IgD-negative memory B cell (primary cell): ENCODE results near the gene CUX1. TPM values are rescaled to one million over a fixed set of nuclear protein-coding genes. Genes with fewer than 3 reads are reported as not detected.
"Not testable (repeated sequence)": the region's sequence is repeated elsewhere in the genome, so short reads cannot be mapped to it uniquely, and the experiment has no call there.

Experiments used
- H3K27ac Mint-ChIP-seq, 3 donors: one replicate each; pipeline ENCODE4 v1.8.0; 2020 to 2022; ENCODE audit warnings: mild to moderate bottlenecking in 3 of 3, mixed read lengths in 3 of 3, moderate library complexity in 1 of 3
- H3K27me3 Mint-ChIP-seq: one replicate; pipeline ENCODE4 v1.8.0; 2021; ENCODE audit warnings: mixed read lengths
- H3K36me3 Mint-ChIP-seq: one replicate; pipeline ENCODE4 v1.8.0; 2020; ENCODE audit warnings: mild to moderate bottlenecking, mixed read lengths
- H3K4me1 Mint-ChIP-seq, 3 donors: one replicate each; pipeline ENCODE4 v1.8.0; 2020 to 2022; ENCODE audit warnings: mixed read lengths in 3 of 3, mild to moderate bottlenecking in 1 of 3
- H3K4me3 Mint-ChIP-seq, 4 donors: one replicate each; pipeline ENCODE4 v1.8.0; 2020 to 2022; ENCODE audit warnings: mild to moderate bottlenecking in 4 of 4, mixed read lengths in 4 of 4, moderate library complexity in 3 of 4
- H3K9me3 Mint-ChIP-seq, 3 donors: one replicate each; pipeline ENCODE4 v1.8.0; 2020 to 2021; ENCODE audit warnings: mixed read lengths in 3 of 3, mild to moderate bottlenecking in 1 of 3
- polyA plus RNA-seq: library from polyadenylated mRNA; unstranded; fragments of 300-500 nt; fragmentation: Illumina TruSeq; gene quantifications from one replicate; pipeline ENCODE4 v1.2.3, GENCODE V29; 2021

The CUX1 gene
- polyA plus RNA-seq, 1 donor from 2014 or later = 22.2 TPM

DNA sequence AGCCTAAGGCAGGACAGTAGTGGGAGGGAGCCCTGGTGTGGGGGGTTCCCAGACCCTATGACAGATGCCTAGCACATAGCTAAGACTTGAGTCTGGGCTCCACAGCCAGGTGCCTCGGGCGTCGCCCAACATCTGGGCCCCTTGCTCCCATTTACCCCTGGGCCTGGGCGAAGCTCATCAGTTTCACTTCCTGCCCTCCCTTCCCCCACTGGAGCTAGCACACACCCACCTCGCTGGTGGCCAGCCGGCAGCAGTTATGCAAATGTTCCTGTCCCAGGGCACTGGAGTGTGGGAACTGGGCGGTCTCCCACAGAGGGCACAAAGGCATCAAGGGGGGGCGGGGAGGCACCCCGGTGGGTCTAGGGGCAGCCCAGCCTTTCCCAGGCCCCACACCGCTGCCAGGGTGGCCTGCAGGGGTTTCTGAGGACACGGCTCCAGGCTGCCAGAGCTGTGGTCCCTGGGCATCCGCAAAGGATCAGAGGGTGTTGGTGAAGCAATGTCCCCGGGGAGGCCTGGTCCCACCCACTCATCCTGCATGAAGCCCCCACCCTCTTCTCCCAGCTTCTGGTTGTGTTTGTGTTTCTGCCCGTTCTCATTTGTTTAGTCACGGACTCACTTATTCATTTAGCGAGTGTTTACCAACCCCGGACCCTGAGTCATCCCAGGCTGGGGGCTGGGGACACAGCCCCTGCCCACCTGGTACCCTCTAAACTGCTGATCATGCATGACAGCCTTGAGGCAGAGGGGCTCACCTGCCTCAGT lies 489.7 kb downstream of the CUX1 start:
- peak overlapping the region; percentile 95 to 99 (median 98) for H3K27ac Mint-ChIP-seq
- peaks cover 27 to 44% (median 36%) of the 10 kb centered on the region in 3 donors for H3K4me1 Mint-ChIP-seq
- H3K9me3 Mint-ChIP-seq = no peaks in the 10 kb centered on the region
- peak overlapping the region; percentile 77 to 94 (median 83) for H3K4me3 Mint-ChIP-seq
- peaks cover 1% of the 10 kb centered on the region for H3K36me3 Mint-ChIP-seq
- H3K27me3 Mint-ChIP-seq = no peaks in the 10 kb centered on the region

DNA sequence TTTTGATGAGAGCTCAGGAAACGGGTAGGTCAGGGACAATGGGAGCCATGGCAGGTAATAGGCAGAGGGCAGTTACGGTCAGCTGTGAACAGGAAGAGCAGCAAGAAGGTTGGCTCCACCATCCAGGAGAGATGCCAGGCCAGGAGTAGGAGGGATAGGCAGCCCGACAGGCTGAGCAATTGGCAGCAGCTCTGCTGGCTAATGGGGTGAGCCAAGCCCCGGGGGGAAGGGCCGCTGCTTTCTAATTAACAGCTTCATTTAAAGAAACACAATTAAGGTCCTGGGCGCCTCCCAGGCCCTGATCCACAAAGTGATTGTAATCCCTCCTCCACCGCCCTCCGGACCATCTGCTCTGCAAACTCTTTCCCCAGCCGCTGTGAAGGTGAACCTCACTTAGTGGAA lies 493.0 kb downstream of the CUX1 start:
- no peak overlapping the region for H3K27ac Mint-ChIP-seq
- peaks cover 19 to 35% (median 32%) of the 10 kb centered on the region in 3 donors for H3K4me1 Mint-ChIP-seq
- H3K36me3 Mint-ChIP-seq = peaks cover 5% of the 10 kb centered on the region
- H3K9me3 Mint-ChIP-seq = no peaks in the 10 kb centered on the region
- H3K27me3 Mint-ChIP-seq = no peaks in the 10 kb centered on the region
- peak overlapping the region in 1 of 4 donors; percentile 75 for H3K4me3 Mint-ChIP-seq

- Mint-ChIP-seq H3K27me3 (no peaks in the 10 kb centered on the region), H3K27ac (peak overlapping the region; percentile 58 to 78 (median 62)), H3K9me3 (no peaks in the 10 kb centered on the region), H3K4me3 (peak overlapping the region in 2 of 4 donors; percentile 51 to 88), H3K36me3 (peaks cover 8% of the 10 kb centered on the region), H3K4me1 (peaks cover 3 to 27% (median 21%) of the 10 kb centered on the region in 3 donors)
Observed at GRCh38 chr7:102312317-102312716, 494.9 kb downstream of the CUX1 start.

- H3K9me3 Mint-ChIP-seq = no peaks in the 10 kb centered on the region
- H3K4me3 Mint-ChIP-seq = no peak overlapping the region
- peaks cover 3 to 19% (median 12%) of the 10 kb centered on the region in 3 donors for H3K4me1 Mint-ChIP-seq
- H3K27ac Mint-ChIP-seq = no peak overlapping the region
- H3K36me3 Mint-ChIP-seq = peaks cover 8% of the 10 kb centered on the region
- H3K27me3 Mint-ChIP-seq = no peaks in the 10 kb centered on the region
Observed at GRCh38 chr7:102313997-102314780, 496.8 kb downstream of the CUX1 start.

GRCh38 chr7:102317231-102318059 lies 500.0 kb downstream of the CUX1 start:
- Mint-ChIP-seq H3K27ac (peak overlapping the region; percentile 19 to 59 (median 58)), H3K4me1 (peaks cover 0 to 17% (median 12%) of the 10 kb centered on the region in 3 donors), H3K27me3 (no peaks in the 10 kb centered on the region), H3K9me3 (no peaks in the 10 kb centered on the region), H3K4me3 (no peak overlapping the region), H3K36me3 (peaks cover 7% of the 10 kb centered on the region)

DNA sequence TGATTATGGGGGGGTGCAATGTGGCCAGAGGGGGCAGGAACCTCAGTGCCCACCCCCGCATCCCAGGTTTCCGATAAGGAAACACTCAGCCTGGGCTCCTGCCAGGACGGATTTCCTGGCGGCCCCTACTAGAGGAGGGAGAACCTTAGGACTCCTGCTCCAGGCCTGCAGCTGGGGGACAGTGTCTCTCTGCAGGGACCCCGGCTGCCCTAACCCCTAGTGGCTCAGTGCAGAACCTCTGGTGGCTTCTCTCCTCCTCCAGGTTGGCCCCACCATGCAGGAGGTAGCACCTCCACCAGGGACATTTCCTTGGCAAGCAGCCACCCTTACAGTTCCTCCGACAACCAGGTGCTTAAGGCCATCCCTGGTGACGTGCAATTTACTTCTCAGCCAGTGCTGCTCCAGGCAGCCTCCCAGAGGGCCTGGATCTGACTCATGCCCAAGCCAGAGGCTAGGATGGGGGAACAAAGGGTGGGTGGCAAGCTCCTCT lies 501.1 kb downstream of the CUX1 start:
- H3K9me3 Mint-ChIP-seq = no peaks in the 10 kb centered on the region
- peaks cover 6% of the 10 kb centered on the region for H3K36me3 Mint-ChIP-seq
- H3K4me3 Mint-ChIP-seq = peak overlapping the region in 1 of 4 donors; percentile 22
- peaks cover 0 to 16% (median 12%) of the 10 kb centered on the region in 3 donors for H3K4me1 Mint-ChIP-seq
- H3K27ac Mint-ChIP-seq = peak overlapping the region in 1 of 3 donors; percentile 53
- H3K27me3 Mint-ChIP-seq = no peaks in the 10 kb centered on the region

GRCh38 chr7:102319671-102320070 lies 502.2 kb downstream of the CUX1 start:
- H3K9me3 Mint-ChIP-seq = no peaks in the 10 kb centered on the region
- H3K4me1 Mint-ChIP-seq = peaks cover 4 to 17% (median 12%) of the 10 kb centered on the region in 3 donors
- peaks cover 6% of the 10 kb centered on the region for H3K36me3 Mint-ChIP-seq
- H3K27ac Mint-ChIP-seq = peak overlapping the region in 1 of 3 donors; percentile 14
- H3K27me3 Mint-ChIP-seq = no peaks in the 10 kb centered on the region
- peak overlapping the region in 1 of 4 donors; percentile 1 for H3K4me3 Mint-ChIP-seq

- peaks cover 4 to 17% (median 12%) of the 10 kb centered on the region in 3 donors for H3K4me1 Mint-ChIP-seq
- H3K27me3 Mint-ChIP-seq = no peaks in the 10 kb centered on the region
- H3K36me3 Mint-ChIP-seq = peaks cover 3% of the 10 kb centered on the region
- peak overlapping the region in 2 of 4 donors; percentile 41 to 57 for H3K4me3 Mint-ChIP-seq
- peak overlapping the region in 2 of 3 donors; percentile 40 to 67 for H3K27ac Mint-ChIP-seq
- H3K9me3 Mint-ChIP-seq = no peaks in the 10 kb centered on the region
Observed at GRCh38 chr7:102320181-102320580, 502.8 kb downstream of the CUX1 start.

DNA sequence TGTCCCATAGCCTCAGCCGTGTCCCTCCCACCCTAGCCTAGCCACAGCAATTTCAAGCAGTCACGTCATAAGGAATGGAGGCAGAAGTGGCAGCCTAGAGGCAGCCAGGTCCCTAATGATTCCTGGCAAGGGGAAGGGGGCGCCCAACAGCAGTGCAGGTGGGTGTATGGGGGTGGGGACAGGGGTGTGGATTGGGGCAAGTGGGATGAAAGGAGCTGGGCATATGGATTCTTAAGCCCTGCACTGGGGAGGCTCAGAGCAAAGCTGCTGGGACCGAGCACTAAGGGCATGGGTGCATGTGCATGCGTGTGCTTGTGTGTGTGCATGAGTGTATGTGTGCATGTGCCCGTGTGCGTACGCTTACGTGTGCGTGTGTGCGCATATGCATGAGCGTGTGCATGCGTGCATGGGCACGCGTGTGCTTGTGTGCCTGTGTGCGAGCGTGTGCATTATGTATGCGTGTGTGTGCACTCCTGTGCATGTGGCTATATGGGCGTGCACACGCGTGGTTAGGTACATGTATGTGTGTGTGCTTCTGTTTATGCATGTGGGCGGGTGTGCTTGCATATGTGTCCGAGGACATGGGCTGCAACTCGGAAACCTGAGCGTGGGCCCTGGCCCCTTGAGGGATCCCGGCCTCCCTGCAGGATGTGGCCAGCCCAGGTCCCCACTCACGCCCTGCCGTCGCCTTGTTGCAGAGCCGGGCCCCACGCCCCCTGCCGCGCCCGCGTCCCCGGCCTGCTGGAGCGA lies 503.4 kb downstream of the CUX1 start:
- H3K36me3 Mint-ChIP-seq = peaks cover 2% of the 10 kb centered on the region
- H3K27me3 Mint-ChIP-seq = no peaks in the 10 kb centered on the region
- peak overlapping the region in 2 of 3 donors; percentile 40 to 67 for H3K27ac Mint-ChIP-seq
- H3K4me3 Mint-ChIP-seq = peak overlapping the region in 1 of 4 donors; percentile 57
- peaks cover 4 to 17% (median 12%) of the 10 kb centered on the region in 3 donors for H3K4me1 Mint-ChIP-seq
- no peaks in the 10 kb centered on the region for H3K9me3 Mint-ChIP-seq

- Mint-ChIP-seq H3K4me1 (peaks cover 4 to 17% (median 12%) of the 10 kb centered on the region in 3 donors), H3K4me3 (no peak overlapping the region), H3K36me3 (peaks cover 2% of the 10 kb centered on the region), H3K27ac (peak overlapping the region in 1 of 3 donors; percentile 80), H3K9me3 (no peaks in the 10 kb centered on the region), H3K27me3 (no peaks in the 10 kb centered on the region)
Observed at GRCh38 chr7:102321351-102322201, 504.1 kb downstream of the CUX1 start.

DNA sequence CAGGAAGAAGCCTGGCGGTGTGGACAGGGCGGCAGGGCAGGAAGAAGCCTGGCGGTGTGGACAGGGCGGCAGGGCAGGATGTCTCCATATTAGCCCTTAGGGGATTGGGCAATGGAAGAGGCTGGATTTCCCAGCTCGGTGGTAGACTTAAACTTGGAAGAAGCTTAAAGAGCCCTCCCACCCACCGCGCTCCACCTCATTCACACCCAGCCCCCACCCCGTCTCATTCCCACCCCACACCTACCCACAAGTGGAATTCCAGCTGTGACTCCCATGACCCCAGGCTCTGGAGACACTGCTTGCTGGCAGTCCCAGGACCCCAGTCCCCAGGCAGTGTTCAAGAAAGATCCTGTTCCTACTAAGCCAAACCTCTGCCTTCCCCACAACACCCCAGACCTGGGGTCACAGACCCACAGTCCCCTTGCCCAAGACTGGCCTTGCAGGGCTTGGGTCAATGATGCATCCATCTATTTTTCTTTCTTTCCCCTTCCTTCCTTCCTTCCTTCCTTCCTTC lies 504.8 kb downstream of the CUX1 start:
- Mint-ChIP-seq H3K4me1 (peaks cover 4 to 15% (median 14%) of the 10 kb centered on the region in 3 donors), H3K27me3 (no peaks in the 10 kb centered on the region), H3K9me3 (no peaks in the 10 kb centered on the region), H3K27ac (peak overlapping the region in 1 of 3 donors; percentile 80), H3K36me3 (no peaks in the 10 kb centered on the region), H3K4me3 (peak overlapping the region in 1 of 4 donors; percentile 71)

GRCh38 chr7:102323914-102324195 lies 506.4 kb downstream of the CUX1 start:
- no peaks in the 10 kb centered on the region for H3K27me3 Mint-ChIP-seq
- H3K36me3 Mint-ChIP-seq = no peaks in the 10 kb centered on the region
- no peaks in the 10 kb centered on the region for H3K9me3 Mint-ChIP-seq
- H3K4me1 Mint-ChIP-seq = peaks cover 4 to 17% (median 15%) of the 10 kb centered on the region in 3 donors
- no peak overlapping the region for H3K27ac Mint-ChIP-seq
- no peak overlapping the region for H3K4me3 Mint-ChIP-seq

- peaks cover 4 to 16% (median 13%) of the 10 kb centered on the region in 3 donors for H3K4me1 Mint-ChIP-seq
- not testable (repeated sequence) for H3K4me3 Mint-ChIP-seq, H3K27ac Mint-ChIP-seq
Observed at GRCh38 chr7:102325106-102325505, 507.7 kb downstream of the CUX1 start.

More at GRCh38 chr7:102325106-102325505, 507.7 kb downstream of the CUX1 start:
- H3K36me3 Mint-ChIP-seq, H3K27me3 Mint-ChIP-seq, H3K9me3 Mint-ChIP-seq: not testable (repeated sequence)
